GM12891 (cell line): ENCODE measurements around the gene TTC32.
"Not testable (repeated sequence)": the region's sequence is repeated elsewhere in the genome, so short reads cannot be mapped to it uniquely, and the experiment has no call there.

Experiments used
- DNase-seq: peaks from one replicate; pipeline ENCODE4 v3.0.0; 2011; ENCODE audit warnings: low spot score; ENCODE audit not compliant: insufficient read length
- FAIRE-seq: peaks from 2 replicates; lab custom pipeline; 2011; peaks lifted over from hg19 to GRCh38; lab: Jason Lieb, UNC
- PAX5 ChIP-seq: IDR thresholded peaks from 2 replicates; pipeline ENCODE4 v1.6.1; 2011; ENCODE audit warnings: low read length, moderate library complexity, mild to moderate bottlenecking; ENCODE audit not compliant: insufficient read depth, severe bottlenecking
- POLR2A ChIP-seq: IDR thresholded peaks from 2 replicates; pipeline ENCODE4 v1.6.1; 2011; ENCODE audit warnings: low read depth, low read length, control low read depth
- POLR2AphosphoS5 ChIP-seq: IDR thresholded peaks from 2 replicates; pipeline ENCODE4 v1.6.1; 2011; ENCODE audit warnings: low read depth, low read length, control low read depth
- POU2F2 ChIP-seq: IDR thresholded peaks from 2 replicates; pipeline ENCODE4 v1.6.1; 2011; ENCODE audit warnings: low read depth, mild to moderate bottlenecking, control low read depth, low read length, moderate library complexity
- SPI1 ChIP-seq: IDR thresholded peaks from 2 replicates; pipeline ENCODE4 v1.6.1; 2011; ENCODE audit warnings: low read depth, low read length, control low read depth
- TAF1 ChIP-seq: IDR thresholded peaks from 2 replicates; pipeline ENCODE4 v1.6.1; 2011; ENCODE audit warnings: low read depth, low read length, control low read depth

TTC32 gene

GRCh38 chr2:19886261-19886660, 15.5 kb downstream of the TTC32 start:
- TF ChIP-seq PAX5 (no peak), POLR2A (no peak), POU2F2 (no peak), POLR2AphosphoS5 (no peak), TAF1 (no peak), SPI1 (no peak)
- no peak for DNase-seq
- FAIRE-seq: no peak

GRCh38 chr2:19885791-19886190, 16.0 kb downstream of the TTC32 start:
- no peak for FAIRE-seq
- TF ChIP-seq SPI1: no peak
- no peak for TF ChIP-seq POU2F2
- no peak for TF ChIP-seq TAF1
- TF ChIP-seq POLR2AphosphoS5: no peak
- no peak for TF ChIP-seq PAX5
- no peak for TF ChIP-seq POLR2A
- no peak for DNase-seq

- FAIRE-seq: no peak
These were observed 17.6 kb downstream of the TTC32 start for GRCh38 chr2:19883971-19884720.

GRCh38 chr2:19883486-19883885, 18.3 kb downstream of the TTC32 start:
- no peak for DNase-seq
- FAIRE-seq: no peak
- TF ChIP-seq POU2F2 (no peak), PAX5 (no peak), TAF1 (no peak), POLR2A (no peak), POLR2AphosphoS5 (no peak), SPI1 (no peak)

More at GRCh38 chr2:19883971-19884720, 17.6 kb downstream of the TTC32 start:
- TF ChIP-seq POLR2AphosphoS5: no peak
- TF ChIP-seq POLR2A: no peak
- TF ChIP-seq POU2F2: no peak
- no peak for TF ChIP-seq PAX5
- TF ChIP-seq TAF1: no peak
- no peak for TF ChIP-seq SPI1
- DNase-seq: no peak

GRCh38 chr2:19882286-19882685, 19.5 kb downstream of the TTC32 start:
- no peak for DNase-seq
- no peak for FAIRE-seq
- no peak for TF ChIP-seq POU2F2
- no peak for TF ChIP-seq TAF1
- no peak for TF ChIP-seq PAX5
- no peak for TF ChIP-seq POLR2AphosphoS5

- DNase-seq (no peak), FAIRE-seq (no peak)
- TF ChIP-seq POLR2A (no peak), PAX5 (no peak), TAF1 (no peak), POLR2AphosphoS5 (no peak), SPI1 (no peak), POU2F2 (no peak)
These were observed 19.9 kb downstream of the TTC32 start for GRCh38 chr2:19881908-19882265.

- DNase-seq: no peak
- FAIRE-seq: no peak
- TF ChIP-seq SPI1: no peak
- TF ChIP-seq POLR2AphosphoS5: no peak
- TF ChIP-seq TAF1: no peak
- no peak for TF ChIP-seq PAX5
- no peak for TF ChIP-seq POU2F2
- no peak for TF ChIP-seq POLR2A
These were observed 20.4 kb downstream of the TTC32 start for GRCh38 chr2:19881221-19881907.

GRCh38 chr2:19880191-19880590, 21.6 kb downstream of the TTC32 start:
- not testable (repeated sequence) for FAIRE-seq, DNase-seq

- no peak for FAIRE-seq
- DNase-seq: no peak
- no peak for TF ChIP-seq POLR2A
- TF ChIP-seq POLR2AphosphoS5: no peak
- no peak for TF ChIP-seq TAF1
- TF ChIP-seq PAX5: no peak
- no peak for TF ChIP-seq SPI1
- TF ChIP-seq POU2F2: no peak
These were observed 22.7 kb downstream of the TTC32 start for GRCh38 chr2:19879120-19879519.
